Transverse colon (tissue), 4 donors: Measurements from ENCODE around the gene NR2C1. TPM values are rescaled to one million over a fixed set of nuclear protein-coding genes. Genes with fewer than 3 reads are reported as not detected.

ENCODE experiments used
- DNase-seq: peaks from one replicate; pipeline ENCODE4 v3.0.0-alpha.2; 2019
- H3K27ac ChIP-seq, 4 donors: fragments of 200-600 bp; sonication (generic); 2 replicates each; pipeline ENCODE4 v1.5.1; 2016 to 2018; ENCODE audit warnings: inconsistent platforms in 4 of 4
- H3K27me3 ChIP-seq: fragments of 200-600 bp; sonication (generic); 2 replicates; pipeline ENCODE4 v1.5.1; 2017; ENCODE audit warnings: inconsistent platforms
- H3K36me3 ChIP-seq, 4 donors: fragments of 200-600 bp; sonication (generic); 2 replicates each; pipeline ENCODE4 v1.5.1; 2017 to 2019; ENCODE audit warnings: inconsistent platforms in 4 of 4
- H3K4me1 ChIP-seq, 4 donors: fragments of 200-600 bp; sonication (generic); 2 replicates each; pipeline ENCODE4 v1.5.1; 2017 to 2020; ENCODE audit warnings: inconsistent platforms in 4 of 4
- H3K4me3 ChIP-seq, 4 donors: fragments of 200-600 bp; sonication (generic); 1 replicate in 1 of 4; 2 replicates in 3 of 4; pipeline versions ENCODE4 v1.5.1 to v1.6.1; 2017 to 2019; ENCODE audit warnings: inconsistent platforms in 4 of 4
- H3K9me3 ChIP-seq, 2 donors: fragments of 200-600 bp; sonication (generic); 2 replicates each; pipeline ENCODE4 v1.5.1; 2017 to 2019; ENCODE audit warnings: inconsistent platforms in 2 of 2
- EP300 ChIP-seq: sonication (generic); formaldehyde crosslinking; IDR thresholded peaks from one replicate; pipeline ENCODE4 v1.6.1; 2017; ENCODE audit warnings: antibody characterized with exemption, low read depth
- POLR2A ChIP-seq: fragments of 450-650 bp; IDR thresholded peaks from one replicate; pipeline ENCODE4 v1.6.1; 2016; ENCODE audit warnings: antibody characterized with exemption, mild to moderate bottlenecking, moderate library complexity
- POLR2AphosphoS5 ChIP-seq, 3 donors: sonication (generic); formaldehyde crosslinking; IDR thresholded peaks; one replicate each; pipeline ENCODE4 v1.6.1; 2016; ENCODE audit warnings: antibody characterized with exemption in 3 of 3
- WGBS, 2 donors: methylation state at CpG; one replicate each; pipeline ENCODE4 v1.1.5; 2018; ENCODE audit warnings: low coverage in 1 of 2; 5-methylcytosine and 5-hydroxymethylcytosine counted together
- in situ Hi-C, 4 donors: fragments of 200-750 bp; cut with MboI; loops; one replicate each; pipeline versions ENCODE4 v1.15.0 to v1.15.1; 2017; ENCODE audit warnings: low sequenced_read_pairs in 3 of 4, low pct_ligation_motif_present in 1 of 4, low pct_unique_long_range_greater_than_20kb in 1 of 4
- intact Hi-C: fragments of 100-400 bp; cut with DNase I; formaldehyde crosslinking; loops from one replicate; pipeline ENCODE4 v1.15.1; 2023; ENCODE audit warnings: low total_unique reads
- total RNA-seq, 4 donors: library from RNA; depleted of rRNA; stranded (reverse); fragments of >200 nt; gene quantifications; one replicate each; pipeline ENCODE4 v1.1.0, GENCODE V29; 2016
- TF ChIP-seq, protein P1 (sequence below), 5 experiments: fragments of 200-600 bp in 3 of 5; fragments of 450-650 bp in 2 of 5; sonication (generic) in 3 of 5; IDR thresholded peaks; 1 replicate in 2 of 5; 2 replicates in 3 of 5; pipeline ENCODE4 v1.5.1; 2016 to 2017; ENCODE audit warnings: antibody characterized with exemption in 5 of 5, inconsistent platforms in 3 of 5, mild to moderate bottlenecking in 2 of 5, moderate library complexity in 1 of 5

Gene NR2C1
- total RNA-seq, 4 donors from 2014 or later = 25.1 to 157 (median 46.0) TPM

DNA sequence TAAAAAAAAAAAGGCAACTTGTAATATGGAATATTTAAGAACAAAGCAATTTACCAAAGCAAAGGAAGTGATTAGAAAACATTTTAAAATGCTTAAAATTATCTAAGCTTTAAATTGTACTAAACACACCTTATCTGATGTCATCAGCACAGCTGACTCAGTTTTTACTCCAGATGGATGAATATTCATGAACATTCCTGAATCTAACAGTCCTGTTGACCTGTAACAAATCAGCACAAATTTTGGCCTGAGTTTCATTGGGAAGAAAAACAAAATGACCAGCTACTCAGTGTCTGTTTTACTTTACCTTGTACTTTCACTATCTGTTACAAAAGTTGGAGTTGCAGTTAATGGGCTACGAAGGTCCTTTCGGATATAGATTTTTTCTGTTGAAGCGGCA is 16.0 kb downstream of the NR2C1 start:
- DNase-seq = no peak
- no peaks in the 10 kb centered on the region for H3K27me3 ChIP-seq
- no peak overlapping the region for H3K4me3 ChIP-seq
- WGBS, 2 donors = 91 to 94% methylated on average over 3 of the region's 3 CpGs
- no peaks in the 10 kb centered on the region for H3K4me1 ChIP-seq
- H3K9me3 ChIP-seq = no peaks in the 10 kb centered on the region
- H3K27ac ChIP-seq = no peak overlapping the region
- H3K36me3 ChIP-seq = peaks cover 0 to 64% (median 31%) of the 10 kb centered on the region in 4 donors
- TF ChIP-seq EP300 (no peak), POLR2AphosphoS5 (IDR thresholded peaks at IDR 0.05) (no peak), POLR2A (no peak)
- TF ChIP-seq, protein P1, sequence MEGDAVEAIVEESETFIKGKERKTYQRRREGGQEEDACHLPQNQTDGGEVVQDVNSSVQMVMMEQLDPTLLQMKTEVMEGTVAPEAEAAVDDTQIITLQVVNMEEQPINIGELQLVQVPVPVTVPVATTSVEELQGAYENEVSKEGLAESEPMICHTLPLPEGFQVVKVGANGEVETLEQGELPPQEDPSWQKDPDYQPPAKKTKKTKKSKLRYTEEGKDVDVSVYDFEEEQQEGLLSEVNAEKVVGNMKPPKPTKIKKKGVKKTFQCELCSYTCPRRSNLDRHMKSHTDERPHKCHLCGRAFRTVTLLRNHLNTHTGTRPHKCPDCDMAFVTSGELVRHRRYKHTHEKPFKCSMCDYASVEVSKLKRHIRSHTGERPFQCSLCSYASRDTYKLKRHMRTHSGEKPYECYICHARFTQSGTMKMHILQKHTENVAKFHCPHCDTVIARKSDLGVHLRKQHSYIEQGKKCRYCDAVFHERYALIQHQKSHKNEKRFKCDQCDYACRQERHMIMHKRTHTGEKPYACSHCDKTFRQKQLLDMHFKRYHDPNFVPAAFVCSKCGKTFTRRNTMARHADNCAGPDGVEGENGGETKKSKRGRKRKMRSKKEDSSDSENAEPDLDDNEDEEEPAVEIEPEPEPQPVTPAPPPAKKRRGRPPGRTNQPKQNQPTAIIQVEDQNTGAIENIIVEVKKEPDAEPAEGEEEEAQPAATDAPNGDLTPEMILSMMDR (IDR thresholded peaks at IDR 0.05) = no peak
- intact Hi-C loops = no loop called here
- in situ Hi-C loops = no loop called here

DNA sequence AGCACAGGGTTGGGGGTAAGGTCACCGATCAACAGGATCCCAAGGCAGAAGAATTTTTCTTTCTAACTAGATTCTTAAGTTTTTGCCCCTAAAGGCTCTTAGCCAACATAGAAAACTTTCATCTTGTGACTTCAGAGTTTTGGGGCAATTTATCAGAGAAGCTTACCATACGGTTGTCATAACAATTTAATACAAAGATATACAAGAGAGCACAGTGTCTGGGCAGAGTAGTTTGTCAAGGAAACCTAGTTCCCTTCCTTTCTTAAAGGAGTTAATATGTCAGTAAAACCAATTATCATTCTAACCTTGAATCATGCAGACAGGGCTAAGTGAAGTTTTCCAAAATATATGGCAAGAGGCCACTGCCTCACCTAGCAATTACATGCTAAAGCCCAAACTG is 18.4 kb downstream of the NR2C1 start:
- no peak for TF ChIP-seq POLR2AphosphoS5 (IDR thresholded peaks at IDR 0.05)
- TF ChIP-seq, protein P1 (IDR thresholded peaks at IDR 0.05) = no peak
- TF ChIP-seq EP300 = no peak
- no peak for TF ChIP-seq POLR2A
- Histone ChIP-seq H3K27me3 (no peaks in the 10 kb centered on the region), H3K4me3 (no peak overlapping the region), H3K4me1 (no peaks in the 10 kb centered on the region), H3K27ac (no peak overlapping the region), H3K36me3 (peaks cover 0 to 59% (median 28%) of the 10 kb centered on the region in 4 donors), H3K9me3 (no peaks in the 10 kb centered on the region)
- 83 to 92% methylated on average over 2 of the region's 2 CpGs for WGBS, 2 donors
- in situ Hi-C loops (no loop called here), intact Hi-C loops (no loop called here)
- DNase-seq = no peak

DNA sequence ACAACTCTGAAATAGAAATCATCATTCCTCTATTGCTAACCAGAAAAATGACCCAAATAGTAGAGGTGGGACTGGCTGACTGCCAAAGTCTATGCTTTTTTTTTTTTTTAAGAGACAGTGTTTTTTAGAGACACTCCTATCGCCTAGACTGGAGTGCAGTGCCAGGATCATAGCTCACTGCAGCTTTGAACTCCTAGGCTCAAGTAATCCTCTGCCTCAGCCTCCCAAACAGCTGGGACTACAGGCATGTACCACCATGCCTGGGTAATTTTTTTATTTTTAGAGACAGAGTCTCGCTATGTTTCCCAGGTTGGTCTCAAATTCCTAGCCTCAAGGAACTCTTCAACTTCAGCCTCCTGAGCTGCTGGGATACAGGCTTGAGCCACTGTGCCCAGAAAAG is 19.2 kb downstream of the NR2C1 start:
- Histone ChIP-seq H3K4me1 (no peaks in the 10 kb centered on the region), H3K9me3 (no peaks in the 10 kb centered on the region), H3K36me3 (peaks cover 0 to 56% (median 27%) of the 10 kb centered on the region in 4 donors), H3K4me3 (no peak overlapping the region), H3K27ac (no peak overlapping the region), H3K27me3 (no peaks in the 10 kb centered on the region)
- TF ChIP-seq, protein P1 (IDR thresholded peaks at IDR 0.05) = no peak
- WGBS, 2 donors = 71 to 82% methylated on average over 1 to 2 of the region's 2 CpGs
- DNase-seq = no peak
- in situ Hi-C loops (no loop called here), intact Hi-C loops (no loop called here)

DNA sequence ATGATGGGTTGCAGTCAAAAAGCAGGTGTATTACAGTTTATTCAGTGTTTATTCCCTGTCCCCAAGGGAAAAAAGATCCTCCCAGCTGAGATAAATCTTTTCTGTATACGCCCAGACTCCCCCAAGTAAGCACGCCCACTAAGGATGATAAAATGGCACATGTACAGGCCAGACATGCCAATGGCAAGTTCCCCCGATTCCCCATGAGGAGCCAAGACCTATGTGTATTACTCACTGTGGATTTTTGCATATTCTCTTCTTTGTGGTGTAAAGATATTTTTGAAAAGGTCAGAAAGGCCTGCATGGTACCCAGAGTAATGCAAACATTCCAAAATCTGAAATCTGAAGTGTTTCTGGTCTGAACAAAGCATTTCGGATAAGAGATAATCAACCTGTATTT is 22.2 kb downstream of the NR2C1 start:
- in situ Hi-C loops = no loop called here
- WGBS, 2 donors = 92 to 94% methylated on average over 1 to 4 of the region's 4 CpGs
- no peaks in the 10 kb centered on the region for H3K27me3 ChIP-seq

More for the DNA sequence above, 22.2 kb downstream of the NR2C1 start:
- DNase-seq = no peak
- H3K9me3 ChIP-seq = no peaks in the 10 kb centered on the region
- TF ChIP-seq, protein P1 (IDR thresholded peaks at IDR 0.05) = no peak
- TF ChIP-seq EP300 = no peak
- no peak for TF ChIP-seq POLR2A
- TF ChIP-seq POLR2AphosphoS5 (IDR thresholded peaks at IDR 0.05) = no peak
- peaks cover 0 to 51% (median 22%) of the 10 kb centered on the region in 4 donors for H3K36me3 ChIP-seq
- H3K4me3 ChIP-seq = no peak overlapping the region
- H3K4me1 ChIP-seq = no peaks in the 10 kb centered on the region
- intact Hi-C loops = no loop called here
- no peak overlapping the region for H3K27ac ChIP-seq
